Trophoblast cell (in vitro differentiated cells and primary cell): Measurements from ENCODE around the gene FRMD4A.
"Not testable (repeated sequence)": the region's sequence is repeated elsewhere in the genome, so short reads cannot be mapped to it uniquely, and the experiment has no call there.

Experiments used
- DNase-seq, 2 donors: peaks; one replicate each; pipeline ENCODE4 v3.0.0-alpha.2; 2016
- H2AFZ ChIP-seq: 2 replicates; pipeline ENCODE4 v1.6.1; 2013; ENCODE audit warnings: low read length, moderate library complexity, mild to moderate bottlenecking; ENCODE audit not compliant: insufficient read depth, poor library complexity
- H2AK5ac ChIP-seq: 2 replicates; pipeline ENCODE4 v1.6.1; 2013; ENCODE audit warnings: mild to moderate bottlenecking, low read length
- H2BK120ac ChIP-seq: 2 replicates; pipeline ENCODE4 v1.6.1; 2013; ENCODE audit warnings: low read length, mild to moderate bottlenecking, moderate library complexity; ENCODE audit not compliant: insufficient read depth, poor library complexity
- H2BK12ac ChIP-seq: 2 replicates; pipeline ENCODE4 v1.6.1; 2013; ENCODE audit warnings: mild to moderate bottlenecking, low read length, moderate library complexity
- H2BK5ac ChIP-seq: 2 replicates; pipeline ENCODE4 v1.6.1; 2013; ENCODE audit warnings: low read length, low read depth, moderate library complexity, mild to moderate bottlenecking; ENCODE audit not compliant: poor library complexity
- H3K14ac ChIP-seq: 2 replicates; pipeline ENCODE4 v1.6.1; 2013; ENCODE audit warnings: mild to moderate bottlenecking, low read length
- H3K18ac ChIP-seq: 2 replicates; pipeline ENCODE4 v1.6.1; 2013; ENCODE audit warnings: mild to moderate bottlenecking, low read length
- H3K23ac ChIP-seq: 2 replicates; pipeline ENCODE4 v1.6.1; 2013; ENCODE audit warnings: low read length
- H3K27ac ChIP-seq: 2 replicates; pipeline ENCODE4 v1.5.1; 2013; ENCODE audit warnings: low read depth, mild to moderate bottlenecking, inconsistent platforms, low read length, moderate library complexity
- H3K27me3 ChIP-seq: 2 replicates; pipeline ENCODE4 v1.6.1; 2013; ENCODE audit warnings: inconsistent platforms, mild to moderate bottlenecking, low read length, moderate library complexity; ENCODE audit not compliant: insufficient read depth
- H3K36me3 ChIP-seq, 2 experiments: 1 replicate in 1 of 2; 2 replicates in 1 of 2; pipeline ENCODE4 v1.6.1; 2013; ENCODE audit warnings: low read length in 2 of 2, mild to moderate bottlenecking in 2 of 2, moderate library complexity in 1 of 2; ENCODE audit not compliant: insufficient read depth in 2 of 2, control insufficient read depth in 1 of 2
- H3K4ac ChIP-seq: 2 replicates; pipeline ENCODE4 v1.6.1; 2013; ENCODE audit warnings: low read depth, mild to moderate bottlenecking, low read length, moderate library complexity
- H3K4me1 ChIP-seq, 2 experiments: 1 replicate in 1 of 2; 2 replicates in 1 of 2; pipeline ENCODE4 v1.6.1; 2013; ENCODE audit warnings: low read length in 2 of 2, mild to moderate bottlenecking in 2 of 2, moderate library complexity in 1 of 2; ENCODE audit not compliant: insufficient read depth in 2 of 2, control insufficient read depth in 1 of 2
- H3K4me2 ChIP-seq: 2 replicates; pipeline ENCODE4 v1.6.1; 2013; ENCODE audit warnings: inconsistent platforms, mild to moderate bottlenecking, low read length, moderate library complexity
- H3K4me3 ChIP-seq: 2 replicates; pipeline ENCODE4 v1.5.1; 2013; ENCODE audit warnings: mild to moderate bottlenecking, low read depth, low read length, inconsistent platforms
- H3K79me1 ChIP-seq: one replicate; pipeline ENCODE4 v1.6.1; 2013; ENCODE audit warnings: low read length
- H3K79me2 ChIP-seq: 2 replicates; pipeline ENCODE4 v1.6.1; 2013; ENCODE audit warnings: low read length, mild to moderate bottlenecking; ENCODE audit not compliant: control insufficient read depth, insufficient read depth, poor library complexity
- H3K9ac ChIP-seq: 2 replicates; pipeline ENCODE4 v1.6.1; 2013; ENCODE audit warnings: mild to moderate bottlenecking, low read length
- H3K9me3 ChIP-seq: 2 replicates; pipeline ENCODE4 v1.6.1; 2013; ENCODE audit warnings: low read depth, mild to moderate bottlenecking, control low read depth, inconsistent platforms, low read length; ENCODE audit not compliant: insufficient read depth
- H4K12ac ChIP-seq: 2 replicates; pipeline ENCODE4 v1.6.1; 2013; ENCODE audit warnings: low read depth, mild to moderate bottlenecking, low read length, moderate library complexity
- H4K8ac ChIP-seq: 2 replicates; pipeline ENCODE4 v1.6.1; 2013; ENCODE audit warnings: low read depth, mild to moderate bottlenecking, low read length, moderate library complexity
- H4K91ac ChIP-seq: one replicate; pipeline ENCODE4 v1.6.1; 2013; ENCODE audit warnings: low read depth, mild to moderate bottlenecking, low read length, moderate library complexity
- WGBS: extraction: QIAGEN DNeasy Blood & Tissue Kit; methylation state at CpG from one replicate; pipeline ENCODE4 v1.1.7; 2013; ENCODE audit warnings: missing lambda C conversion rate; ENCODE audit not compliant: insufficient read length, insufficient coverage; ENCODE audit errors: extremely low coverage; 5-methylcytosine and 5-hydroxymethylcytosine counted together

FRMD4A gene

DNA sequence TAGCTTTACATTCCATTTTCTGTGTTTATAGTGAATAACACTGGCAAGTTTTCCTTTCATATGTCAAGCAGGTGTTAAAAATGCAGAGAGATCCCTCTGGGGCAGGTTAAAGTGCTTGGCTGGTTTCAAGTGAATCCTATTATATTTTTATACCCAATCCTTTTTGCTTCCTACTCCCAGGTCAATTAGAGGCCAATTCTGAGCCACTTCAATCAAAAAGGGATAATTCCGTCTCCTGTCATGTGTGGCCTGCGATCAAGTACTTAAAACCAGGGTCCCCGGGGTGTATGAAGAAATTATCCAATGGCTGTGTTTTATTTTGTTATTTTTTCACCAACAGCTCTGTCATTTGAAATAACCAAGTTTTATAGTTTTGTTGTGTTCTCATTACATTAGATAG lies 430.8 kb downstream of the FRMD4A start:
- no CpG with 5 or more reads among the region's 3 CpGs for whole genome bisulfite sequencing

DNA sequence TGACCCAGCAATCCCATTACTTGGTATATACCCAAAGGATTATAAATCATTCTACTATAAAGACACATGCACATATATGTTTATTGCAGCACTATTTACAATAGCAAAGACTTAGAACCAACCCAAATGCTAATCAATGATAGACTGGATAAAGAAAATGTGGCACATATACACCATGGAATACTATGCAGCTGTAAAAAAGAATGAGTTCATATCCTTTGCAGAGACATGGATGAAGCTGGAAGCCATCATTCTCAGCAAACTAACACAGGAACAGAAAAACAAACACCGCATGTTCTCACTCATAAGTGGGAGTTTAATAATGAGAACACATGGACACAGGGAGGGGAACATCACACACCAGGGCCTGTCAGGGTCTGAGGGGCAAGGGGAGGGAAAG lies 434.6 kb downstream of the FRMD4A start:
- not testable (repeated sequence) for H3K4ac ChIP-seq, H3K27me3 ChIP-seq, H3K36me3 ChIP-seq, H4K8ac ChIP-seq, H3K23ac ChIP-seq, H4K91ac ChIP-seq, H3K14ac ChIP-seq, H3K9ac ChIP-seq, H3K4me2 ChIP-seq, H3K9me3 ChIP-seq, DNase-seq, H3K79me2 ChIP-seq, H3K4me3 ChIP-seq, H2BK120ac ChIP-seq, H2AFZ ChIP-seq, H4K12ac ChIP-seq, H3K79me1 ChIP-seq, H3K18ac ChIP-seq, H2BK5ac ChIP-seq, H2BK12ac ChIP-seq, H2AK5ac ChIP-seq, H3K27ac ChIP-seq
- no CpG with 5 or more reads among the region's 1 CpG for WGBS
- H3K4me1 ChIP-seq = peaks cover 11 to 12% of the 10 kb centered on the region in 2 experiments

More for the DNA sequence above, 430.8 kb downstream of the FRMD4A start:
- H3K27me3 ChIP-seq = no peaks in the 10 kb centered on the region
- H3K4me1 ChIP-seq = peaks cover 2 to 6% of the 10 kb centered on the region in 2 experiments
- H4K8ac ChIP-seq = no peak overlapping the region
- H3K4me3 ChIP-seq = no peak overlapping the region
- H3K18ac ChIP-seq = no peak overlapping the region
- peaks cover 4% of the 10 kb centered on the region for H3K79me1 ChIP-seq
- H3K79me2 ChIP-seq = no peaks in the 10 kb centered on the region
- H3K4me2 ChIP-seq = no peak overlapping the region
- no peaks in the 10 kb centered on the region for H3K36me3 ChIP-seq
- H3K14ac ChIP-seq = no peak overlapping the region
- H2BK120ac ChIP-seq = no peak overlapping the region
- no peak overlapping the region for H4K12ac ChIP-seq
- H2BK5ac ChIP-seq = no peak overlapping the region
- H3K27ac ChIP-seq = no peak overlapping the region
- no peak overlapping the region for H2AFZ ChIP-seq
- no peak overlapping the region for H3K23ac ChIP-seq
- H3K4ac ChIP-seq = no peak overlapping the region
- DNase-seq = no peak
- H2BK12ac ChIP-seq = no peak overlapping the region
- no peak overlapping the region for H4K91ac ChIP-seq
- no peak overlapping the region for H3K9ac ChIP-seq
- H2AK5ac ChIP-seq = no peak overlapping the region
- H3K9me3 ChIP-seq = no peaks in the 10 kb centered on the region

DNA sequence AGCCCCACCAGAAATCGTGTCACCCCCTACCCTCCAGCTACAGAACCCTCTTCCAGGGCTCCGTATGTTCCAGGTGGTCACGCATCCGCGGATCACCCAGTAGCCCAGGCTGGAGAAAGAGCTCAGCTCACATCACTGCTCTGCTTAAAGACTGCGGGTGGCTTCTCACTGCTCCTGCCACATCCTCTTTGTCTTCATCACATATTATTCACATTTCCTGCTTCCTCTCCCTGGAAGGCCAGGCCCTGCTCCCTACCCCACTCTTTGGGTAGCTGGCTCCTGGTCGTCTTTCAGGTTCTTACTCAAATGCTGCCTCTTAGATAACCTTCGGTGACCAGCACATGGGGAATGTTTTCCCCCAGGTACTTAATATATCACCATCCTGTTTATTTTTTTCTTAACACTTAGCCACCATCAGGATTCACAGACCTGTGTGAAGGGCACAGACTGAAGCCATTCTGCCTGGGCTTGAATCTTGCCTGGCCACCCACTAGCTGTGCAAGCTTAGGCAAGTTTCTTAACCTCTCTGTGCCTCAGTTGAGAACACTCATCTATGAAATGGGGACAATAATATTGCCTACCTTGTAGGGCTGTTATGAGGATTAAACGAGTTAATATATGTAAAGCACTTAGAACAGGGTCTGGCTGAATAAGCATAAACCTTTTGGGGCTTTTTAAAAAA lies 436.2 kb downstream of the FRMD4A start:
- Histone ChIP-seq H3K4me2 (no peak overlapping the region), H3K4me3 (no peak overlapping the region), H2BK120ac (no peak overlapping the region), H3K4ac (no peak overlapping the region), H2AFZ (no peak overlapping the region), H2BK12ac (no peak overlapping the region), H3K9ac (no peak overlapping the region), H3K9me3 (no peaks in the 10 kb centered on the region), H4K8ac (no peak overlapping the region), H3K18ac (no peak overlapping the region), H3K79me1 (peaks cover 10% of the 10 kb centered on the region), H2BK5ac (no peak overlapping the region), H3K79me2 (peaks cover 7% of the 10 kb centered on the region), H3K27ac (no peak overlapping the region), H3K14ac (no peak overlapping the region), H2AK5ac (no peak overlapping the region), H4K91ac (peak overlapping the region; percentile 47), H3K23ac (no peak overlapping the region), H3K36me3 (no peaks in the 10 kb centered on the region), H4K12ac (no peak overlapping the region), H3K4me1 (peaks cover 17 to 21% of the 10 kb centered on the region in 2 experiments), H3K27me3 (peaks cover 4% of the 10 kb centered on the region)
- DNase-seq = peak; percentile 90 to 91
- no CpG with 5 or more reads among the region's 9 CpGs for WGBS

DNA sequence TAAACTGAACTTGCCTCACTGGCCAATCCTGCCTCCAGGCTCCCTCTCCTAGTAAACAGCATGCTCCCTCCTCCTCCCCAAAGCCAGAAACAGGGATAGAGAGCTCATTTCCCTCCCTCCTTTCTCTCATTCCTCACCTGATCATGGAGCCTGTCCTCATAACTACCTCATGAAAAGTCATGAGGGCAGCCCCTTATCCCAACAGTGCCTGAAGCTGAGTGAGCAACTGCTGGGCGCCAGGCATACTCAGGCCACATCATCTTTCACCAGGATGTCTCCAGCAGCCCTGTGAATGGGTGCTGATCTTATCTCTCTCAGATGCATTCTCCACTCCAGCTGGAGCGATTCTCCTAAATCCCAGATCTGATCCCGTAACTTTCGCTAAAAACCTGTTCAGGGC lies 436.8 kb downstream of the FRMD4A start:
- no peak overlapping the region for H3K23ac ChIP-seq
- peaks cover 10% of the 10 kb centered on the region for H3K79me1 ChIP-seq
- no peak overlapping the region for H4K8ac ChIP-seq
- H3K27me3 ChIP-seq = peaks cover 4% of the 10 kb centered on the region
- H3K14ac ChIP-seq = no peak overlapping the region
- no peak overlapping the region for H2BK5ac ChIP-seq
- peaks cover 17 to 21% of the 10 kb centered on the region in 2 experiments for H3K4me1 ChIP-seq
- H4K12ac ChIP-seq = no peak overlapping the region
- H3K4me2 ChIP-seq = no peak overlapping the region
- H3K9ac ChIP-seq = no peak overlapping the region
- H2AK5ac ChIP-seq = no peak overlapping the region
- no peak overlapping the region for H2BK120ac ChIP-seq
- no peak overlapping the region for H2BK12ac ChIP-seq
- no peak overlapping the region for H3K18ac ChIP-seq
- no peak overlapping the region for H3K4me3 ChIP-seq
- no peak overlapping the region for H4K91ac ChIP-seq
- peaks cover 7% of the 10 kb centered on the region for H3K79me2 ChIP-seq
- no peaks in the 10 kb centered on the region for H3K36me3 ChIP-seq
- H3K9me3 ChIP-seq = no peaks in the 10 kb centered on the region
- H2AFZ ChIP-seq = no peak overlapping the region
- H3K27ac ChIP-seq = no peak overlapping the region
- DNase-seq = peak; percentile 96 to 97
- WGBS = no CpG with 5 or more reads among the region's 4 CpGs
- no peak overlapping the region for H3K4ac ChIP-seq
